GM18870 (cell line): ENCODE results near the gene HBG2.
"Not testable (repeated sequence)": the region's sequence is repeated elsewhere in the genome, so short reads cannot be mapped to it uniquely, and the experiment has no call there.

Experiments used
- ATAC-seq: cut with Tn5 transposase; IDR thresholded peaks from one replicate; pipeline ENCODE4 v1.9.1; 2021; ENCODE audit warnings: moderate library complexity; ENCODE audit not compliant: unreplicated experiment

Gene HBG2

DNA sequence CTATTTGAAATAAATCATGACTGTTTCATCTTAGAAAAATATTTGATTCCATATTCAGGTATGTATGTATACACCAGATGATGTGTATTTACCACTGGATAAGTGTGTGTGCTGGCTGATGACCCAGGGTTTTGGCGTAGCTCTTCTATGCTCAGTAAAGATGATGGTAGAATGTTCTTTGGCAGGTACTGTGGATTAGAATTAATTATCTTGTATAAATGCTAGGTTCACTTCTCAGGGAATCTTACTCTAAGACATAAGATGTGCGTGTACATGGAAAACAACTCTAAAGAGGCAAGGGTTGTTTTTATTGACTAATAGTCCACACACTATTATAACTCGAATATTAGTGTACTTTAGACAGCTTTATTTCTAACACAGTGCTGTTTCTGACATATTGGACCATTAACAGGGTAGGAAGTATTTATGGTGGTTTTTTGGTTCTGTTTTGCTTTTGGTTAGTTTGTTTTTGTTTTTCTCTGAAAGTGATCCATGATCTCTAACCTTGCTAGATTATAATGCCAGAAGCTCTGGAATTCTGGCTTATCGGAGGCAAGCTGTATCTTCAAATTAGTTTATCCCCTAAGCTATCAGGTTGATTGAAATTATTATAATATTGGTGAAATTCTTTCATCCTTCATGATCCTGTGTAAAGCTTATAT is 3.9 kb downstream of the HBG2 start:
- no peak for ATAC-seq

DNA sequence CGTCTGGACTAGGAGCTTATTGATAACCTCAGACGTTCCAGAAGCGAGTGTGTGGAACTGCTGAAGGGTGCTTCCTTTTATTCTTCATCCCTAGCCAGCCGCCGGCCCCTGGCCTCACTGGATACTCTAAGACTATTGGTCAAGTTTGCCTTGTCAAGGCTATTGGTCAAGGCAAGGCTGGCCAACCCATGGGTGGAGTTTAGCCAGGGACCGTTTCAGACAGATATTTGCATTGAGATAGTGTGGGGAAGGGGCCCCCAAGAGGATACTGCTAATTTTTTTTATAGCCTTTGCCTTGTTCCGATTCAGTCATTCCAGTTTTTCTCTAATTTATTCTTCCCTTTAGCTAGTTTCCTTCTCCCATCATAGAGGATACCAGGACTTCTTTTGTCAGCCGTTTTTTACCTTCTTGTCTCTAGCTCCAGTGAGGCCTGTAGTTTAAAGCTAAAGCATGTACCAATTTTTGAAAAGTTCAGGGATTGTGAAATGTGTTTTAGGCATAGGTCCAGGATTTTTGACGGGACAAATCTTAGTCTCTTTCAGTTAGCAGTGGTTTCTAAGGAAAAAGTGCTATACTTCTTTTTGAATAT is 4.7 kb downstream of the HBG2 start, which contains the start of gene HBG1:
Gene HBG1 (minus strand): TSS at position 51 of the 590 bp plus-strand sequence. CDS start 53 bp downstream, outside the sequence.
- ATAC-seq, result not testable (repeated sequence)

DNA sequence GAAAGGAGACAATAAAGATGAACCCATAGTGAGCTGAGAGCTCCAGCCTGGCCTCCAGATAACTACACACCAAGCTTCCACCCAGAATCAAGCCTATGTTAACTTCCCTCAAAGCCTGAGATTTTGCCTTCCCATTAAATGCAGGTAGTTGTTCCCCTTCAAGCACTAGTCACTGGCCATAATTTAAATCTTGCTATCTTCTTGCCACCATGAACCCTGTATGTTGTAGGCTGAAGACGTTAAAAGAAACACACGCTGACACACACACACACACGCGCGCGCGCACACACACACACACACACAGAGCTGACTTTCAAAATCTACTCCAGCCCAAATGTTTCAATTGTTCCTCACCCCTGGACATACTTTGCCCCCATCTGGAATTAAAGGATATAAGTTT is 6.1 kb downstream of the HBG2 start:
- ATAC-seq, result not testable (repeated sequence)

DNA sequence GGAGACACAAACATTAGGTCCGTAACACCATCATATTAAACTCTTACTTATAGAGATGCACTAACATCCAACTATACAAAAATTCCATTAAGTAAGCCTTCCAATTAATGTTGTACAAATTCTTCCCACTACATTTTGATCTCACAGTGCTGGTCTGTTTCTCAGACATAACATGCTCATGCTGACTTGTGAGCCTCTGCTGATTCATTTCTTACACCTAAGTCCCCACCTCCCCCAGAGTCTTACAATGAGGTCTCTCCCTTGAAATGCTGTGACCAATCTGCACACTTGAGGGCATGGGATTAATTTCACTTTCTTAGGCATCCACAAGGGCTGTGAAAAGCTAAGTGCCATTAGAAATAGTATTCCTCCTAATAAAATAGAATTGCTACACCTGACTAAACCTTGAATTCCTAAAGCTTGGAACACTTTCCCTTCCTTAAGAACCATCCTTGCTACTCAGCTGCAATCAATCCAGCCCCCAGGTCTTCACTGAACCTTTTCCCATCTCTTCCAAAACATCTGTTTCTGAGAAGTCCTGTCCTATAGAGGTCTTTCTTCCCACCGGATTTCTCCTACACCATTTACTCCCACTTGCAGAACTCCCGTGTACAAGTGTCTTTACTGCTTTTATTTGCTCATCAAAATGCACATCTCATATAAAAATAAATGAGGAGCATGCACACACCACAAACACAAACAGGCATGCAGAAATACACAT is 6.9 kb downstream of the HBG2 start:
- no peak for ATAC-seq

- no peak for ATAC-seq
Observed at GRCh38 chr11:5246772-5247471, 7.7 kb downstream of the HBG2 start.

GRCh38 chr11:5245155-5245554 is 9.4 kb downstream of the HBG2 start:
- ATAC-seq, result no peak

- ATAC-seq, result no peak
Observed at GRCh38 chr11:5243816-5244180, 10.8 kb downstream of the HBG2 start.

DNA sequence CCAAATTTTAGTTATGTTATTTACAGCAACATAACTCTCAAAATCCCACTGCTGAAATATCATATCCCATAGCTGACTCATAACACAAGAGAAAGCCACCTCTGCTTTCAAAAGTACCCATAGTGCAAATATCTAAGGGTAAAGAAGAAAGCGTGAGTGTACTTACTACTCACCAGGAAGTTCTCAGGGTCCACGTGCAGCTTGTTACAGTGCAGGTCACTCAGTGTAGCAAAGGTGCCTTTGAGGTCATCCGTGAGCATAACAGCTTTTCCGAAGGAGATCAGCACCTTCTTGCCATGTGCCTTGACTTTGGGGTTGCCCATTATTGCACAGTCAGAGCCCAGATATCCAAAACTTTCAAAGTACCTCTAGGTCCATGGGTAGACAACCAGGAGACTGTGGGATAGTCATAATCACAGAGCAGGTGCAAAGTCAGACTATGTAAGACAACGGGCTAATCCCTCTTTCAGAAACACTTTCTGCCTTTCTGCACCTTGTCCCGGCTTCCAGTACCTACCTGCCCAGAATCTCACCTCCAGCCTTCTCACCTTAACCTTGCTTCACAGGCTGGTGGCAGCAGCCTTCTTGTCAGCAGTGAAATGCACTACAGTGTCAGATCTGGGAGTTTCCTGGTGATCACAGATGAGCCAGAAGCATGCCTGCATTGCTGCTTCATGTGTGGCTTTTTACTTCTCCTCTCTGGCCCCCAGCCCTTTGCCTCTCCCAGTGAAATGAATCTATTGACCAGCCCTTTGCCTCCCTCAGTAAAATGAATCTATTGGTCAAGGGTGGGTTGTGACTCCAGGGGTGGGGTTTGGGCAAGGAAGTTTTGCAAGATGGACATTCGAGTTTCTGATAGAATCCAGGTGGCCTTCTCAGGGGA is 11.4 kb downstream of the HBG2 start:
- peak; percentile 64 for ATAC-seq

GRCh38 chr11:5242208-5242607 is 12.4 kb downstream of the HBG2 start:
- ATAC-seq, result no peak

- ATAC-seq, result no peak
Observed at GRCh38 chr11:5241458-5241857, 13.1 kb downstream of the HBG2 start.

DNA sequence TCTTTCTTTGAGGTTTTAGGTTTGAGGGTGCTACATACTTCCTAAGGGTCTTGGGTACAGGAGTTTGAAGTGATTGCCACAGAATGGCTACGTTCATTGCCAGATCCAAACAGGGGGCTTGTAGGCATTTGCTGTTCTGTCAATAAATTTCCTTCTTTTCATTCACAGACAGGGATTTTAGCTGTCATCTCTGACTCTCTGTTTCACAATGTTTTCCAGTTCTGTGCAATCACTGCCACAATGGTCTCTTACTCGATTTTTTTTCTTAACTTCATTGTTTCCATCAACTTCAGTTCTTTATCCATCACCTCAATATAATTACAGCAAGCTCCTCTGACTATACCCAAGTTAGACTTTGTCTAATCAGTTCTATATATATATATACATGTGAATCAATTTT is 14.1 kb downstream of the HBG2 start:
- ATAC-seq, result no peak

DNA sequence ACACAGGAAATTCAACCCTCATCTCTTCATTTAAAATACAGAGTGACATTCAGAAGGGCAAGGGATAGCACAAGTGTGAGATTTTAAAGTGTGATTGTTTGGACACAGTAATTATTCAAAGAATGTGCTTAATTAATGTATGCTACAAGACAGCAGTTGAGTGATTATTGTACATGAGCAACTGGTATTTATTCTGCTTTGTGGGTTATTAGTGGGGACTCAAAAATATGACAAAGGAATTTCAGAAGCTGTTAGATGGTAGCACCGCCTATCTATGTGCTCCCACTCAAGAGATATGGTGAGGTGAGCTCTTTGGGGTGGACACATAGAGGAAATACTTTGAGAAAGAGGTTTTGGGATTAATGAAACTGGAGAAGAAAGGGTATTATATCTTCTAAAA is 14.5 kb downstream of the HBG2 start:
- ATAC-seq, result no peak

DNA sequence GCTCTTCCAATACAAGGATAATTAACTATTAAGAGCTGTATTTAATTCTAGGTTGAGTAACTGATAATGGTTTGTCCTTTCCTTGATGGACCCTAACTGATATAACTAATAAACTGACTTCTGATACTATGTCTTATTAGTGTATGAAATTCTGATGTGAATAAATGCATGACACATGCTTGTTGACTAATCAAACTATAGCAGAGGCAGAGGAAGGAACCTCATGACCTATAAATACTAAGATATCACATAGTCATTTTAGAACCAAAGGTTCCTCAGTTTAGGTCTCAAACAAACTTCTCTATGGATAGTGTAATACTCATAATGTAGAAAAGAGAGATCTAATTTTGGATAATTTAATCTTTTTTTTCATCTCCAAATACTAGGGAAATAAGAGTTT is 15.5 kb downstream of the HBG2 start:
- ATAC-seq, result no peak

DNA sequence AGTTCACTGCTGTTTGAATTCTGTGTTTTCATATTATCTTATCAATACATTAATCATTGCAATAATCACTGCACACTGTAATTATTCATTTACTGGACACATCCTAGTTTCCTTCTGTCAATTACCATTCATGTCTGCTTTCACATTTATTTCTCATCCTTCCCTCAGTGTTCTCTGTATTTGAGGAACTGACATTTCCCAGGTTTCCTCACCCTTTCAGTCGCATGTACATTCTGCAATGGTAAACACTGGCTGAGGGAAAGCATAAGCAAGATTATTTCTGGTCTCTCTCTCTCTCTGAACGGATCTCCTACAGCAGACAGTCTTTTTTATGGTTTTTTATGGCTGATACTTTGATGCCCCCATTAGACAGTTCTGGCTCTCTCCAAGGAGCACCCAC is 16.1 kb downstream of the HBG2 start:
- no peak for ATAC-seq

- ATAC-seq, result no peak
Observed at GRCh38 chr11:5237420-5237819, 17.2 kb downstream of the HBG2 start.

GRCh38 chr11:5235364-5236095 is 19.1 kb downstream of the HBG2 start:
- ATAC-seq, result no peak

DNA sequence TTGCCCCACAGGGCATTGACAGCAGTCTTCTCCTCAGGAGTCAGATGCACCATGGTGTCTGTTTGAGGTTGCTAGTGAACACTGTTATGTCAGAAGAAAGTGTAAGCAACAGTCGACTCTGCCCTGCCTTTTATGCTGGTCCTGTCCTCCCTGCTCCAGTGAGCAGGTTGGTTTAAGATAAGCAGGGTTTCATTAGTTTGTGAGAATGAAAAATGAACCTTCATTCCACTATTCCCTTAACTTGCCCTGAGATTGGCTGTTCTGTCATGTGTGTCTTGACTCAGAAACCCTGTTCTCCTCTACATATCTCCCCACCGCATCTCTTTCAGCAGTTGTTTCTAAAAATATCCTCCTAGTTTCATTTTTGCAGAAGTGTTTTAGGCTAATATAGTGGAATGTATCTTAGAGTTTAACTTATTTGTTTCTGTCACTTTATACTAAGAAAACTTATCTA is 20.2 kb downstream of the HBG2 start, which contains the start of gene HBD:
Gene HBD (minus strand): TSS at position 103 of the 454 bp plus-strand sequence. CDS start 50 bp downstream, at position 53.
- peak; percentile 87 for ATAC-seq

DNA sequence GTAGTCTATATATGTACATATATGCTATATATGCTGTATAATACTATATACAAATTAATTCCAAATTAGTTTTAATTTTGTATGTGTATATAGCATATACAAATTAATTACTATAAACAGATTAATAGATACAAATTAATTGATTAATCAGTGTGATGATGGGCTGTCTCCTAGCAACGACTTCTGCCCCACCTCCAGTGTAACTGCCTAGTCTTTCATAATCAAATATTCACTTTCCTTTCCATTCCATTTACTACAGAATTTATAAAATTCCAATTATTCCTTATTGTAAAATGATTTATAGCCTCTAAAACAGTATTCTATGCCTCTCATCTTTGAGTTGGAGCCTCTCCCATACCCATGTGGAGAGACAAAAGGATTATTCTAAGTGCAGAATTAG is 21.3 kb downstream of the HBG2 start:
- ATAC-seq, result no peak

- ATAC-seq, result no peak
Observed at GRCh38 chr11:5232821-5233220, 21.8 kb downstream of the HBG2 start.

DNA sequence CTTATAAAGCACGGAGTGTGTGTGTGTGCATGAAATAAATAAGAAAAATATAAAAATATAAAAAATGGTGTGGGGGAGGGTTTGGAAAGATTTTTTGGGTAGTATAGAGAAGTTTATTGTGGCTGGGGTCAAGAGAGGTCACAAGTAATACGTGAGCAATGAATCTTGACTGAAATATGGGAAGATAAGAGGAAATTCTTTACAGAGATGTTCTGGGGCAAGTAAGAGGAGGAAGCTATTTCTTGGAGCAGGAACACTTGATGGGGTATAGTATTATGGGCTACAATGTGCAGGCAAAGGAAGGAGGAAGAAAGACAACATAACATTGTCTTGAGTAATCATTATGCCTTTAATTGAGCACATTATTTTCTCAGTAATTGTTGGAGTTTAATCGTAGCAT is 22.4 kb downstream of the HBG2 start:
- no peak for ATAC-seq
